HepG2 (cell line): ENCODE measurements around the gene SNX21. TPM values are rescaled to one million over a fixed set of nuclear protein-coding genes. Genes with fewer than 3 reads are reported as not detected.

Experiments used
- DDIT3 ChIP-seq: sonication (generic); formaldehyde crosslinking; IDR thresholded peaks from 2 replicates; pipeline ENCODE4 v1.4.0; 2020; ENCODE audit warnings: mild to moderate bottlenecking, missing genetic modification reagents
- DNMT3B ChIP-seq: conservative IDR thresholded peaks from 2 replicates; pipeline ENCODE4 v1.6.1; 2016; ENCODE audit warnings: missing biosample characterization, control low read depth
- DR1 ChIP-seq: sonication (generic); formaldehyde crosslinking; IDR thresholded peaks from 2 replicates; pipeline ENCODE4 v1.8.0; 2021; ENCODE audit warnings: mild to moderate bottlenecking, missing genetic modification reagents, inconsistent platforms
- FIP1L1 ChIP-seq: fragments of 200-400 bp; formaldehyde crosslinking; IDR thresholded peaks from 2 replicates; pipeline ENCODE4 v1.6.1; 2018; ENCODE audit warnings: low read depth, mild to moderate bottlenecking, low read length, moderate library complexity, borderline replicate concordance; ENCODE audit not compliant: insufficient read depth
- FOSL1 ChIP-seq: sonication (generic); formaldehyde crosslinking; IDR thresholded peaks from 2 replicates; pipeline ENCODE4 v1.9.0; 2021; ENCODE audit warnings: missing genetic modification reagents, borderline replicate concordance
- FOXO1 ChIP-seq: sonication (generic); formaldehyde crosslinking; IDR thresholded peaks from 2 replicates; pipeline ENCODE4 v1.4.0; 2020; ENCODE audit warnings: missing genetic modification reagents
- HOXA3 ChIP-seq: sonication (generic); formaldehyde crosslinking; IDR thresholded peaks from 2 replicates; pipeline ENCODE4 v1.5.0; 2020; ENCODE audit warnings: missing genetic modification reagents
- LCORL ChIP-seq, 2 experiments: fragments of 450-650 bp in 1 of 2; sonication (generic) in 1 of 2; formaldehyde crosslinking in 1 of 2; IDR thresholded peaks; 2 replicates each; pipeline versions ENCODE4 v1.5.0 to v1.6.1; 2017 to 2020; ENCODE audit warnings: antibody characterized with exemption in 1 of 2, missing genetic modification reagents in 1 of 2
- MXD1 ChIP-seq: sonication (generic); formaldehyde crosslinking; IDR thresholded peaks from 2 replicates; pipeline ENCODE4 v1.4.0; 2020; ENCODE audit warnings: mild to moderate bottlenecking, missing genetic modification reagents
- RAD51 ChIP-seq: fragments of 450-650 bp; IDR thresholded peaks from 2 replicates; pipeline ENCODE4 v1.6.1; 2016; ENCODE audit warnings: borderline replicate concordance
- SOX5 ChIP-seq: IDR thresholded peaks from 2 replicates; pipeline ENCODE4 v1.6.1; 2016; ENCODE audit warnings: borderline replicate concordance
- SSRP1 ChIP-seq: IDR thresholded peaks from 2 replicates; pipeline ENCODE4 v1.6.1; 2016; ENCODE audit warnings: control low read depth
- SYNCRIP ChIP-seq: fragments of 200-400 bp; formaldehyde crosslinking; IDR thresholded peaks from 2 replicates; pipeline ENCODE4 v1.6.1; 2018; ENCODE audit warnings: mild to moderate bottlenecking, low read depth, low read length; ENCODE audit not compliant: insufficient read depth
- TBX3 ChIP-seq: fragments of 450-650 bp; IDR thresholded peaks from 2 replicates; pipeline ENCODE4 v1.6.1; 2017; ENCODE audit warnings: antibody characterized with exemption, mild to moderate bottlenecking, inconsistent platforms, borderline replicate concordance
- U2AF2 ChIP-seq: fragments of 200-400 bp; formaldehyde crosslinking; IDR thresholded peaks from 2 replicates; pipeline ENCODE4 v1.6.1; 2017; ENCODE audit warnings: low read depth, mild to moderate bottlenecking, low read length
- ZBTB43 ChIP-seq: sonication (generic); formaldehyde crosslinking; conservative IDR thresholded peaks from 2 replicates; pipeline ENCODE4 v1.4.0; 2020; ENCODE audit warnings: missing genetic modification reagents
- ZHX1 ChIP-seq: sonication (generic); formaldehyde crosslinking; IDR thresholded peaks from 2 replicates; pipeline ENCODE4 v1.8.1; 2022; ENCODE audit warnings: low read depth, mild to moderate bottlenecking, missing genetic modification reagents
- ZNF326 ChIP-seq: sonication (generic); formaldehyde crosslinking; IDR thresholded peaks from 2 replicates; pipeline ENCODE4 v1.4.0; 2020; ENCODE audit warnings: missing genetic modification reagents, borderline replicate concordance
- ZNF34 ChIP-seq: sonication (generic); formaldehyde crosslinking; IDR thresholded peaks from 2 replicates; pipeline ENCODE4 v1.4.0; 2020; ENCODE audit warnings: mild to moderate bottlenecking, missing genetic modification reagents, borderline replicate concordance
- ZNF512 ChIP-seq: sonication (generic); formaldehyde crosslinking; IDR thresholded peaks from 2 replicates; pipeline ENCODE4 v1.4.0; 2020; ENCODE audit warnings: mild to moderate bottlenecking, missing genetic modification reagents
- ZUFSP ChIP-seq: sonication (generic); formaldehyde crosslinking; IDR thresholded peaks from 2 replicates; pipeline ENCODE4 v1.9.0; 2021; ENCODE audit warnings: missing genetic modification reagents, mild to moderate bottlenecking, borderline replicate concordance
- polyA plus RNA-seq, 8 experiments: library from polyadenylated mRNA; depleted of rRNA in 3 of 8; stranded (reverse) in 7 of 8; unstranded in 1 of 8; fragments of >200 nt; fragmentation: Illumina TruSeq in 4 of 8; extraction: Trizol in 4 of 8; gene quantifications; 2 replicates each; pipeline versions ENCODE4 v1.2.1 to v1.2.3, GENCODE V29; 2011 to 2016; ENCODE audit warnings: low read depth in 4 of 8, missing spikeins in 1 of 8, mixed read lengths in 1 of 8; ENCODE audit not compliant: insufficient read depth in 1 of 8
- total RNA-seq, 5 experiments: library from RNA; depleted of rRNA; stranded (reverse); fragments of >200 nt; fragmentation: Illumina TruSeq; extraction: Trizol; gene quantifications; 2 replicates each; pipeline ENCODE4 v1.2.3, GENCODE V29; 2016; ENCODE audit warnings: low read depth in 1 of 5

Gene SNX21
- total and polyA plus RNA-seq, 2 of the 13 experiments (the other 11 are each of a cell fraction or from before 2014, with no cell fraction given), result 7.7 to 12.8 TPM

GRCh38 chr20:45823949-45824835 lies 9.4 kb upstream of the SNX21 start (continued):
- TF ChIP-seq ZHX1 (no peak), DNMT3B (CRISPR knock-in tag) (no peak), DR1 (CRISPR knock-in tag) (no peak), ZUFSP (no peak), SOX5 (no peak), FOXO1 (peak; percentile 57; the same call in 1 of the 2 replicates), RAD51 (no peak), FOSL1 (CRISPR knock-in tag) (no peak), SSRP1 (no peak), HOXA3 (CRISPR knock-in tag) (no peak), ZBTB43 (CRISPR knock-in tag) (no peak), DDIT3 (no peak), FIP1L1 (no peak), LCORL (IDR thresholded peaks at IDR 0.05) (no peak), LCORL (CRISPR knock-in tag; IDR thresholded peaks at IDR 0.05) (no peak), ZNF512 (no peak), TBX3 (no peak), MXD1 (no peak), U2AF2 (no peak), SYNCRIP (no peak), ZNF326 (CRISPR knock-in tag) (no peak), ZNF34 (no peak)
